Neural cell (in vitro differentiated cells): ENCODE measurements around the gene TMEM187.

ENCODE experiments used
- EP300 ChIP-seq: fragments of 450-650 bp; conservative IDR thresholded peaks from 2 replicates; pipeline ENCODE4 v1.6.1; 2014; ENCODE audit warnings: antibody characterized with exemption, mild to moderate bottlenecking, moderate library complexity; ENCODE audit not compliant: poor library complexity, severe bottlenecking
- EZH2 ChIP-seq: fragments of 200-600, 300-800 bp; shearing (Covaris generic), sonication (generic); IDR thresholded peaks from 2 replicates; pipeline ENCODE4 v1.6.1; 2014; ENCODE audit warnings: antibody characterized with exemption, low read length, borderline replicate concordance, mild to moderate bottlenecking; ENCODE audit not compliant: insufficient read depth, poor library complexity, severe bottlenecking
- MXI1 ChIP-seq: fragments of 450-650 bp; conservative IDR thresholded peaks from 2 replicates; pipeline ENCODE4 v1.6.1; 2014; ENCODE audit warnings: antibody characterized with exemption, mild to moderate bottlenecking; ENCODE audit not compliant: poor library complexity, severe bottlenecking
- POLR2AphosphoS5 ChIP-seq: IDR thresholded peaks from 2 replicates; pipeline ENCODE4 v1.6.1; 2012
- RAD21 ChIP-seq: fragments of 450-650 bp; conservative IDR thresholded peaks from 2 replicates; pipeline ENCODE4 v1.6.1; 2014; ENCODE audit warnings: antibody characterized with exemption, mild to moderate bottlenecking, moderate library complexity
- SMC3 ChIP-seq: fragments of 450-650 bp; conservative IDR thresholded peaks from 2 replicates; pipeline ENCODE4 v1.6.1; 2014; ENCODE audit warnings: antibody characterized with exemption, mild to moderate bottlenecking, moderate library complexity; ENCODE audit not compliant: poor library complexity
- TAF1 ChIP-seq: IDR thresholded peaks from 2 replicates; pipeline ENCODE4 v1.6.1; 2012; ENCODE audit warnings: low read depth
- TF ChIP-seq, protein P1 (sequence below): fragments of 450-650 bp; IDR thresholded peaks from 2 replicates; pipeline ENCODE4 v1.5.1; 2014; ENCODE audit warnings: antibody characterized with exemption, mild to moderate bottlenecking, moderate library complexity; ENCODE audit not compliant: poor library complexity, severe bottlenecking
- TF ChIP-seq, protein P2 (sequence below): IDR thresholded peaks from 2 replicates; pipeline ENCODE4 v1.6.1; 2012; ENCODE audit warnings: borderline replicate concordance

DNA sequence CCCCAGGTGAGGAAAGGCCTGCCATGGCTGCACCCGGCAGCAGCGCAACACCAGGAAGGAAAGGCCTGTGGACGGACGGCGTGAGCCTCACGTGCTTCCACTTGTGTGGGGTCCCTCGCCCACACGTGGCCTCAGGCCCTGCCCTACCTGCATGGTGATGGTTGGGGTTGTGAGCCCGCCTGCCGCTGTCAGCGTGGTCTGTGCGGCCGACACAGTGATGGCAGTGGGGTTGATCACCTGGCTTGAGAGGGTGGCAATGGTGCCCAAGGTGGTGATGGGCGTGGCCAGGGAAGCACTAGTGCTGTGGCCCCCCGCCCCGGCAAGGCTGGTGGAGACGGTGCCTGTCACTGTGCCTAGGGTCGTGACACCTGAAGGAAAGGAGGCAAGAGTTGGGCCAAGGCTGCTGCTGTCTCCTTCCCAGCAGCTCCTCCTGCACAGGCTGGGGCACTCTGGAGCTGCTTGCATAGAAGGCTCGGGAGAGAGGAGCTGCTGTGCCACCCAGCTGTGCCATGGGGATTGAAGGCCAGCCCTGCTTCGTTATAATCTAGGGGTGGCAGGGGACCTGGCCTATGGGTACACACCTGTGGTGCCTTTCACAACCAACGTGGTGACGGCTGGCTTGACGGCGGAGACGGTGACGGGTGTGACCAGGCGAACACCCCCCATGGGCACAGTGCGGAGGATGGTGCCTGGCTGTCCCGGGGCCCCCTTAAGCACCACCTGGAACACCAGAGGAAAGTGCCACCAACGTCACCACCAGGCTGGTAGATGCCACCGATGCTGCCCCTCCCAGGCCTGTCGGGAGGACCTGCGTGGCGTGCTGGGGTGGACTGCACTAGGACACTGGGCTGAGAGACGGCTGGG is 16.3 kb upstream of the TMEM187 start:
- TF ChIP-seq, protein P1, sequence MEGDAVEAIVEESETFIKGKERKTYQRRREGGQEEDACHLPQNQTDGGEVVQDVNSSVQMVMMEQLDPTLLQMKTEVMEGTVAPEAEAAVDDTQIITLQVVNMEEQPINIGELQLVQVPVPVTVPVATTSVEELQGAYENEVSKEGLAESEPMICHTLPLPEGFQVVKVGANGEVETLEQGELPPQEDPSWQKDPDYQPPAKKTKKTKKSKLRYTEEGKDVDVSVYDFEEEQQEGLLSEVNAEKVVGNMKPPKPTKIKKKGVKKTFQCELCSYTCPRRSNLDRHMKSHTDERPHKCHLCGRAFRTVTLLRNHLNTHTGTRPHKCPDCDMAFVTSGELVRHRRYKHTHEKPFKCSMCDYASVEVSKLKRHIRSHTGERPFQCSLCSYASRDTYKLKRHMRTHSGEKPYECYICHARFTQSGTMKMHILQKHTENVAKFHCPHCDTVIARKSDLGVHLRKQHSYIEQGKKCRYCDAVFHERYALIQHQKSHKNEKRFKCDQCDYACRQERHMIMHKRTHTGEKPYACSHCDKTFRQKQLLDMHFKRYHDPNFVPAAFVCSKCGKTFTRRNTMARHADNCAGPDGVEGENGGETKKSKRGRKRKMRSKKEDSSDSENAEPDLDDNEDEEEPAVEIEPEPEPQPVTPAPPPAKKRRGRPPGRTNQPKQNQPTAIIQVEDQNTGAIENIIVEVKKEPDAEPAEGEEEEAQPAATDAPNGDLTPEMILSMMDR, result no peak
- TF ChIP-seq MXI1 (no peak), EZH2 (no peak), POLR2AphosphoS5 (peak; percentile 20), SMC3 (no peak), EP300 (no peak), RAD21 (no peak), TAF1 (no peak)
- TF ChIP-seq, protein P2, sequence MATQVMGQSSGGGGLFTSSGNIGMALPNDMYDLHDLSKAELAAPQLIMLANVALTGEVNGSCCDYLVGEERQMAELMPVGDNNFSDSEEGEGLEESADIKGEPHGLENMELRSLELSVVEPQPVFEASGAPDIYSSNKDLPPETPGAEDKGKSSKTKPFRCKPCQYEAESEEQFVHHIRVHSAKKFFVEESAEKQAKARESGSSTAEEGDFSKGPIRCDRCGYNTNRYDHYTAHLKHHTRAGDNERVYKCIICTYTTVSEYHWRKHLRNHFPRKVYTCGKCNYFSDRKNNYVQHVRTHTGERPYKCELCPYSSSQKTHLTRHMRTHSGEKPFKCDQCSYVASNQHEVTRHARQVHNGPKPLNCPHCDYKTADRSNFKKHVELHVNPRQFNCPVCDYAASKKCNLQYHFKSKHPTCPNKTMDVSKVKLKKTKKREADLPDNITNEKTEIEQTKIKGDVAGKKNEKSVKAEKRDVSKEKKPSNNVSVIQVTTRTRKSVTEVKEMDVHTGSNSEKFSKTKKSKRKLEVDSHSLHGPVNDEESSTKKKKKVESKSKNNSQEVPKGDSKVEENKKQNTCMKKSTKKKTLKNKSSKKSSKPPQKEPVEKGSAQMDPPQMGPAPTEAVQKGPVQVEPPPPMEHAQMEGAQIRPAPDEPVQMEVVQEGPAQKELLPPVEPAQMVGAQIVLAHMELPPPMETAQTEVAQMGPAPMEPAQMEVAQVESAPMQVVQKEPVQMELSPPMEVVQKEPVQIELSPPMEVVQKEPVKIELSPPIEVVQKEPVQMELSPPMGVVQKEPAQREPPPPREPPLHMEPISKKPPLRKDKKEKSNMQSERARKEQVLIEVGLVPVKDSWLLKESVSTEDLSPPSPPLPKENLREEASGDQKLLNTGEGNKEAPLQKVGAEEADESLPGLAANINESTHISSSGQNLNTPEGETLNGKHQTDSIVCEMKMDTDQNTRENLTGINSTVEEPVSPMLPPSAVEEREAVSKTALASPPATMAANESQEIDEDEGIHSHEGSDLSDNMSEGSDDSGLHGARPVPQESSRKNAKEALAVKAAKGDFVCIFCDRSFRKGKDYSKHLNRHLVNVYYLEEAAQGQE, result no peak
